Fibroblast of skin of back (primary cell): ENCODE results near the gene REX1BD.
"Not testable (repeated sequence)": the region's sequence is repeated elsewhere in the genome, so short reads cannot be mapped to it uniquely, and the experiment has no call there.

Experiments
- DNase-seq: peaks from one replicate; pipeline ENCODE4 v3.0.0-alpha.2; 2013

REX1BD gene

GRCh38 chr19:18577365-18577914 lies 11.2 kb upstream of the REX1BD start:
- no peak for DNase-seq

GRCh38 chr19:18580311-18580710 lies 8.3 kb upstream of the REX1BD start:
- no peak for DNase-seq

DNA sequence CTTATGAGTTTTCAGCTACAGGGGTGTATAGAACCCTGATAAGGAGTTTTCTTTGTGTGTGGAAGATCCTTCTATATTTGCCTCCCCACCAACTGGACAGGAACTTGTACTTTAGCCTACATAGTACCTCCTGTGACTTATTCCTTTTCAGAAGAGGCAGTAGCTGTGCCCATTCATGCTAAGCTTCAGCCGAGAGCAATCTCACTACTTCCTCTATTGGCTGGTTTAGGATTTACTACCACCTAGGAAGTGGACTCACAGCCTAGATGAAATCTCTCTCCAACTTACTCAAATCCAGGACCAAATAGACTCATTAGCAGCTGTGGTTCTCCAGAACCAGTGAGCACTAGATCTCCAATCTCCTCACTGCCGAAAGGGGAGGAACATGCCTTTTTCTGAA lies 2.3 kb upstream of the REX1BD start:
- no peak for DNase-seq

DNA sequence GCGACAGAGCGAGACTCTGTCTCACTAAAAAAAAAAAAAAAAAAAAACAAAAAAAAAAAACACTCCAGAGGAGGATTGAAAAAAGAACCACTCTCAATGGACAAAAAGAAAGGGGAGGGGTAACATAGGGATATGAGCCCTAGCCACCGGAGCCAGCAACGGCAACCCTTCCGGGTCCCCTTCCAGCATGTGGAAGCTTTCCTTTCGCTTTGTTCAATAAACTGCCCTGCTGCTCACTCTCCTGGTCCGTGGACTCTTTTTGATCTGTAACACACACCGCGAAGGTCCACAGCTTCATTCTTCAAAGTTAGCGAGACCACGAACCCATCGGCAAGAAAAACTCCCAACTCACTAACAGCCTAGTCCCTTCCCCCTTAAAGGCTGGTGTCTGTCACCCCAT lies 1.0 kb upstream of the REX1BD start:
- no peak for DNase-seq

GRCh38 chr19:18587962-18588610 lies 512 bp upstream of the REX1BD start:
- no peak for DNase-seq

DNA sequence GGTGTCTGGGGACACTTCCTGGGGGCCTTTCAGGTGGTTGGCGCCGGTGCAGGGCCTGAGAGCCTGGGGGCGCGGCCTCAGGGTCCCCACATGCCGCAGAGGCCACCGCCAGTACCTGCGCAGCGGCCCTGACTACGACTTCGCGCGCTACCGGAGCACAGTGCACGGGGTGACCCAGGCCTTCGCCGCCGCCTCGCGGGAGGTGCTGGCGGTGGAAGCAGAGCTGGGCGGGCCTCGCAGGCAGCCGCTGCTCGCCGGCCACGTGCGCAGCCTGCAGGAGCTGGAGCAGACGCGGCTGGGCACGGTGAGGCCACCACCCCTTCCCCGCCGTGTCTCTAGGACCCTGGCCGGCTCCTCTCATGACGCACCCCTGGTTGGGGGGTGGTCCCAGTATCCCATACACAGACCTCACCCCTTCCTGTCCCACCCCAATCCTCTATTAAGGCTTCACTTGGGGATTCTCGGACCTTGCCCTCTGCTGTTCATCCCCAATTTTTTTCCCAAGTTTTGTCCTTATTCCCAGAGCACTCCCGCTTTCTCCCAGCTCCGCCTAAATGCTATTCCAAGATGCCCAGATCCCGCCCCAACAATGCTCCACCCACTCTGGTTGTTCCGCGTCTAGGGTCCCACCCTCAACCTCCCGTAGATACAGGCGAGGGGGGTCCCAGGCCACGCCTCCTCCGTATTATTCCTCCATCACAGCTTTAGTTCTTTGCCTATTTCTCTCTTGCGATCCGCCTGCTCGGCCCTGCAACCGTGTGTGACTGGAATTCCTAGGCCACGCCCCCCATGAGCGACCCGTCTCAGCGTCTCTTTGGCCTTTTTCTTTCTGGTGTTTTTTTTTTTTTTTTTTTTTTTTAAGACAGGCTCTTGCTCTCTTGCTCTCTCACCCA lies 1.0 kb downstream of the REX1BD start:
- peak; percentile 69 for DNase-seq

GRCh38 chr19:18590273-18591272 lies 2.0 kb downstream of the REX1BD start:
- peak; percentile 83 for DNase-seq

DNA sequence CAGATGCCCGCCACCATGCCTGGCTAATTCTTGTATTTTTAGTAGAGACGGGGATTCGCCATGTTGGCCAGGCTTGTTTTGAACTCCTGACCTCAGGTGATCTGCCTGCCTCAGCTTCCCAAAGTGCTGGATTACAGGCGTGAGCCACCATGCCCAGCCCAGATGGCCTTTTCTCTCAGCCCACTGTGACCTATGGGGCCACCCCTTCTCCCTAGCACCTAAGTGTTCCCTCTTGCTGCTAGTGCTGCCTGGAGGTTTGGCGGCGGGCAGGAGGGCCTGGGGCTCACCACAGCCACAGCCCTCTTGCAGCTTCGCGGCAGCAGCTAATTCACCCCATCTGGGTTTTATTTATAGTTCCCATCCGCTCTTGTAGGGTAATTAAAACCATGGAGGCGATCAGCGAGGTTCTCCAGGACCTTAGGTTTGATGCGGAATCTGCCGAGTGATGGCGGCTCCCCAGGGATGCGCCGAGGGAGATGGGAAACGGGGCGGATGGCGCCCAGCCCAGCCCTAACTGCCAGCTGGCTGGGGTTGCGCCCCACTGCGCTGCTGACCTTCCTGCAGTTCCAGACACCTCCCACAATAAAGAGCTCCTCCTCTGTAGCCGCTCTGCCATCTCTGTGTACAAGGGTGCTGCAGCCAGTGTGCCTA lies 3.3 kb downstream of the REX1BD start:
- DNase-seq = peak; percentile 19

DNA sequence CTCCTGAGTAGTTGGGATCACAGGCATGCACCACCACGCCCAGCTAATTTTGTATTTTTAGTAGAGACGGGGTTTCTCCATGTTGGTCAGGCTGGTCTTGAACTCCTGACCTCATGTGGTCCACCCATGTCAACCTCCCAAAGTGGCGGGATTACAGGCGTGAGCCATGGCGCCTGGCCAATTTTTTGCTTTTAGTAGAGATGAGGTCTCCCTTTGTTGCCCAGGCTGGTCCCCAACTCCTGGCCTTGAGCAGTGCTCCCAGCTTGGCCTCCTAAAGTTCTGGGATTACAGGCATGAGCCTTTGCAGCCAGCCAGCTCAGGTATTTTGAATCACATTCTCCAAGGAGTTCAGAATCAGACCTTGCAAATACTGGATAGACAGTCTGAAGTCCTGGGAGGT lies 4.1 kb downstream of the REX1BD start:
- not testable (repeated sequence) for DNase-seq

- DNase-seq = no peak
Observed at GRCh38 chr19:18593367-18594095, 4.9 kb downstream of the REX1BD start.

DNA sequence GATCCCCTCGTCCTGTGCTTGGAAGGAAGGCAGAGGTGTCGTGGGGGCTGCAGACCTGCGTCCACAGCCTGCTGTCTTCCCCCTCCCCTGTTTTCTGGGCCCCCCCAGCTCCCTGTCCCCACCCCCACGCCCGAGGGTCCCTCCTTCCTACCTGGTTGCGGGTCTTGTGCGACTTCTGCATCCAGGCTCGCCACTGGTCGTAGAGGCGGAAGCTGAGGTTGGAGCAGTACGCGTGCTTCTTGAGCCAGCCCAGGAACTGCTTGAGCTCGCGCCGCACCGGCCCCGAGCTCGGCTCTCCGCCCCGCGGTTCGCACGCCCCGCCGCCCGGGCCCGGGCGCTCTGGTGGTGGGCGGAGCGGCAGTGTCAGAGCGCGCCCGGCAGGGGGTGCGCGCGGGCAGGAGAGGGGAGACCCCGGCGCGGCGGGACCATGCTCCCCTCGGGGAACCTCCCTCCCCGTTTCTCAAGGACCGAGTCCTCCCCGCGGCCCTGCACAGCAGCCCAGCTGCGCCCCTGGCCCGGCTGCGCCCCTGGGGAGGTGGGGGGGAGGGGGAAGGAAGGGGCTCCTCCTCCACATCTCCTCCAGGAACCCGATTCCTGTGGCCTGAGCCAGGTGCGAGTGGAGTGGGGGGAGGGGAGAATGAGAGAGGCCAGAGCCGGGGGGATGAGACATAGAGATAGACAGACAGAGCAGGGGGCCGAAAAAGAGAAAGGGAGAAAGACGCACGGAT lies 5.7 kb downstream of the REX1BD start:
- DNase-seq = peak; percentile 68

- DNase-seq = no peak
Observed at GRCh38 chr19:18594824-18595373, 6.3 kb downstream of the REX1BD start.

DNA sequence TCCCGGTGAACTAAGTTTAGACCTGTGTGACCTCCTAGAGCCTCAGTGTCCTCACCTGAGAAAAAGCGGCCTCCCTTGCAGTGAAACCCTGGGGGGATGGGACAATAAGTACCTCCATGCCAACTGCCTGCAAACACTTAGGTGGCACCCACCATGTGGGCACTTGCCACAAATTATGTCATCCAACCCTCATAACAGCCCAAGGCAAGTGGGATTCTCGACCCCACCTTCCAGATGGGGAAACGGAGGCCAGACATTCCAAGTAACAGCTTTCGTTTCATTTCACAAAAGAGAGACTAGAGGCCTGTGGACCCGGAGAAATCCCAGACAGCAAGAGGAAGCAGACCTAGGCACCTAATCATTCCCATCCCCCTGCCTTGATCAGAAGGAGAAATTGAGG lies 6.9 kb downstream of the REX1BD start:
- no peak for DNase-seq

GRCh38 chr19:18596752-18597157 lies 8.2 kb downstream of the REX1BD start:
- peak; percentile 13 for DNase-seq

DNA sequence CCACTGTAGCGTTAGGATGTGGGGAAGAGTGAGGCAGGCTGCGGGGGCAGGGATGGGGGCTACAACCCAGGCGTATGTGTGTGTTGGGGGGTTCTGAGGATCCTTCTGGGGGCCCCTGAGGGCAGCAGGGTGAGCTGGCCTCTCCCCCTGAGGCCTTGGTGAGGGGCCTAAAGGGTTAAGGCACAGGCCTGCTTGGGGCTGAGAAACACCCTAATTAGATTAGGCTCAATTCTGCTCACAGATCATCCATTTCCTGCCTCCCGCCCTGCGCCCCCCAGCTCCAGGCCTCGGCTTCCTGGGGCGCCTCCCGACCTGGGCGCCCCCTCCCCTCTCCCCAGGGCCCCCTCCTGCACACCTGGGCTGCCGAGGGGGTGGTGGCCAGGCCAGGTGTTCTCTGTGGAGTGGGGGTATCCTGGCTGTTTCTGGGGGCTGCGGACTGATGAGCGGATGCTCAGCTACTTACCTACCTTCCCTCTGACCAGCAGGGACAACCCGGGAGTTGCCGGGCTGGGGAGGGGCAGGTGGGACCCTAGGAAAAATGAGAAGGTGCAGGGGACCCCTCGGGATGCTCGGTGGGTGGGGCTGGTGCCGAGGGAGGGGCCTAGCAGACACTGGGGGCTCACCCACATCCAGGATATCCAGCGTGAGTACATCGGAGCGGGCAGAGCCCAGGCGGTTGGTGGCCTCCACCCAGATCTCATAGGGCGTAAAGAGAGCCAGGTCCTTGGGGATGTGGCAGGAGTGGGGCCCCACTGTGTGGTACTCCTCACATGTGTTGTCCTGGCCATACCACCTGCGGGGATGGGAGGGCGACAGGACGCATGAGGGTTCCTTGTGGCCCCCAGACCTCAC lies 9.4 kb downstream of the REX1BD start:
- DNase-seq = no peak

GRCh38 chr19:18599485-18599884 lies 10.9 kb downstream of the REX1BD start:
- DNase-seq = no peak

- not testable (repeated sequence) for DNase-seq
Observed at GRCh38 chr19:18600692-18601397, 12.2 kb downstream of the REX1BD start.

GRCh38 chr19:18601875-18602274 lies 13.3 kb downstream of the REX1BD start:
- no peak for DNase-seq
